ENCODE measurements around the gene AUTS2. TPM values are rescaled to one million over a fixed set of nuclear protein-coding genes. Genes with fewer than 3 reads are reported as not detected.

The AUTS2 gene
- total RNA-seq, 1 donor from 2014 or later = 53.0 TPM

DNA sequence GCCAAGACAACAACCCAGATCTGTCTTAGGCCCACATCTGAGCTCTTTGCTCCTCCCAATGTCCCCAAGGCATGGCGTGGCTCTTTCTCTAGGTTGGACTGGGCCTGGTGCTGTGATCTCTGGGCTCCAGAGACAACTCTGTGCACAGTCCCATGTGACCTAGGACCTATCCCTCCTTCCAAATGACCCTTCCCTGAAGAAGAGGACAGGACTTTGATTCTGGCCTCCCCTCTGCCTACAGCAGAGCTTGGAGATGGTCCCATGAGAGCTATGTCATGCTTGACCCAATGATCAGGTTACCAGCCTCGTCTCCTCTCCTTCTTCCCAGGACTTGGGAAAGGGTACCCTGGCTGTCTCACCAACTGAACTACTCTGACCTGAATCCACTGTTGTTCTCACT lies 1237.4 kb downstream of the AUTS2 start:
- Histone ChIP-seq H3K27me3 (no peaks in the 10 kb centered on the region), H3K4me3 (no peak overlapping the region), H3K9me3 (no peaks in the 10 kb centered on the region), H3K36me3 (no peaks in the 10 kb centered on the region), H3K4me1 (no peaks in the 10 kb centered on the region), H3K27ac (no peak overlapping the region)
- TF ChIP-seq POLR2A (IDR thresholded peaks at IDR 0.05) (no peak), POLR2AphosphoS5 (IDR thresholded peaks at IDR 0.05; ENCODE audit: insufficient read depth in 1 of 2, low read depth in 1 of 2) (no peak)
- DNase-seq (ENCODE audit: extremely low spot score in 2 of 2) = peak; percentile 58
- intact Hi-C loops (cut with DNase I) = no loop called here

GRCh38 chr7:70836279-70836678 lies 1238.0 kb downstream of the AUTS2 start:
- no peaks in the 10 kb centered on the region for H3K9me3 ChIP-seq
- TF ChIP-seq POLR2AphosphoS5 (IDR thresholded peaks at IDR 0.05; ENCODE audit: insufficient read depth in 1 of 2, low read depth in 1 of 2) (no peak), CTCF (IDR thresholded peaks at IDR 0.05) (no peak), POLR2A (IDR thresholded peaks at IDR 0.05) (no peak)
- no peak overlapping the region for H3K27ac ChIP-seq
- no peak overlapping the region for H3K4me3 ChIP-seq
- intact Hi-C loops (cut with DNase I) = no loop called here
- no peaks in the 10 kb centered on the region for H3K27me3 ChIP-seq
- H3K4me1 ChIP-seq = no peaks in the 10 kb centered on the region
- no peaks in the 10 kb centered on the region for H3K36me3 ChIP-seq
- no peak for DNase-seq (ENCODE audit: extremely low spot score in 2 of 2)

DNA sequence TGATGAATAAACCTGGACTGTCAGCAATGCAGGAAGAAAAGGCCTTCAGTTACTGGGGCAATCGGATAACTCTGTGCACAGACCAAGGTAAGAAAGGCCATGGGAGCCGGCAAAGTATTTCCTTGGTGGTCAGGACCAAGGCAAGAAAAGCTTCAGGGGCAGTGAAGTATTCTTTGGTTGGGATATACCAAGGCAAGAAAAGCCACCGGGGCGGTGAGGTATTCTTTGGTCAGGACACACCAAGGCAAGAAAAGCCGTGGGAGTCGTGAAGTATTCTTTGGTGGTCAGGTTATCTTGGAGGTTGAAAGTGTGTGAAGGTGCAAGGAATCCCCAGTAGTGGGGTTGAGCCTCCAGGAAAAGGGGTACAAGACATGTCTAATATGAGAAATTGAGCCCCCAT lies 1238.7 kb downstream of the AUTS2 start:
- intact Hi-C loops (cut with DNase I) = no loop called here
- TF ChIP-seq POLR2A (IDR thresholded peaks at IDR 0.05) (no peak), POLR2AphosphoS5 (IDR thresholded peaks at IDR 0.05; ENCODE audit: insufficient read depth in 1 of 2, low read depth in 1 of 2) (no peak), CTCF (IDR thresholded peaks at IDR 0.05) (no peak)
- Histone ChIP-seq H3K4me3 (no peak overlapping the region), H3K27me3 (no peaks in the 10 kb centered on the region), H3K27ac (no peak overlapping the region), H3K4me1 (no peaks in the 10 kb centered on the region), H3K9me3 (no peaks in the 10 kb centered on the region), H3K36me3 (no peaks in the 10 kb centered on the region)
- DNase-seq (ENCODE audit: extremely low spot score in 2 of 2) = no peak

GRCh38 chr7:70837589-70837988 lies 1239.3 kb downstream of the AUTS2 start:
- peak; percentile 52 to 56 for DNase-seq (ENCODE audit: extremely low spot score in 2 of 2)
- H3K4me1 ChIP-seq = no peaks in the 10 kb centered on the region
- H3K27ac ChIP-seq = no peak overlapping the region
- H3K4me3 ChIP-seq = no peak overlapping the region
- no peaks in the 10 kb centered on the region for H3K27me3 ChIP-seq
- no peaks in the 10 kb centered on the region for H3K36me3 ChIP-seq
- TF ChIP-seq POLR2AphosphoS5 (IDR thresholded peaks at IDR 0.05; ENCODE audit: insufficient read depth in 1 of 2, low read depth in 1 of 2) = no peak
- TF ChIP-seq POLR2A (IDR thresholded peaks at IDR 0.05) = no peak
- no peak for TF ChIP-seq CTCF (IDR thresholded peaks at IDR 0.05)
- intact Hi-C loops (cut with DNase I) = no loop called here
- H3K9me3 ChIP-seq = no peaks in the 10 kb centered on the region

DNA sequence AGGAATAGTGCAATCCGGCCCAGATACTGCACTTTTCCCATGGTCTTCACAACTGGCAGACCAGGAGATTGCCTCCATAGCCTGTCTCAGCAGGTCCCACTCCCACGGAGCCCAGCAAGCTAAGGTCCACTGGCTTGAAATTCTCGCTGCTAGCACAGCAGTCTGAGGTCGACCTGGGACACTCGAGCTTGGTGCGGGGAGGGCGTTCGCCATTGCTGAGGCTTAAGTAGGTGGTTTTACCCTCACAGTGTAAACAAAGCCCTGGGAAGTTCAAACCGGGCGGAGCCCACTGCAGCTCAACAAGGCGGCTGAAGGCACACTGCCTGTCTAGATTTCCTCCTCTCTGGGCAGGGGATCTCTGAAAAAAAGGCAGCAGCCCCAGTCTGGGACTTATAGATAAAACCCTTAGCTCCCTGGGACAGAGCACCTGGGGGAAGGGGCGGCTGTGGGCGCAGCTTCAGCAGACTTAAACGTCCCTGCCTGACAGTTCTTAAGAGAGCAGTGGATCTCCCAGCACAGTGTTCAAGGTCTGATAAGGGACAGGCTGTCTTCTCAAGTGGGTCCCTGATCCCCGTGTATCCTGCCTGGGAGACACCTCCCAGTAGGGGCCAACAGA lies 1240.1 kb downstream of the AUTS2 start:
- no peak for TF ChIP-seq POLR2A (IDR thresholded peaks at IDR 0.05)
- TF ChIP-seq POLR2AphosphoS5 (IDR thresholded peaks at IDR 0.05; ENCODE audit: insufficient read depth in 1 of 2, low read depth in 1 of 2) = no peak
- no peak for TF ChIP-seq CTCF (IDR thresholded peaks at IDR 0.05)
- H3K36me3 ChIP-seq = no peaks in the 10 kb centered on the region
- H3K27me3 ChIP-seq = no peaks in the 10 kb centered on the region
- peak in 1 of 2 donors; percentile 58 for DNase-seq (ENCODE audit: extremely low spot score in 2 of 2)
- intact Hi-C loops (cut with DNase I) = no loop called here
- no peak overlapping the region for H3K27ac ChIP-seq
- no peaks in the 10 kb centered on the region for H3K9me3 ChIP-seq
- H3K4me3 ChIP-seq = no peak overlapping the region
- no peaks in the 10 kb centered on the region for H3K4me1 ChIP-seq

Small RNA genes lying within 50 kb of the gene (small RNA-seq; reads per million reads assigned to genes)
- not detected for gene AC073873.1

All from vagina (tissue), 2 donors.